ENCODE results near the gene ZBTB7C.

The ZBTB7C gene

DNA sequence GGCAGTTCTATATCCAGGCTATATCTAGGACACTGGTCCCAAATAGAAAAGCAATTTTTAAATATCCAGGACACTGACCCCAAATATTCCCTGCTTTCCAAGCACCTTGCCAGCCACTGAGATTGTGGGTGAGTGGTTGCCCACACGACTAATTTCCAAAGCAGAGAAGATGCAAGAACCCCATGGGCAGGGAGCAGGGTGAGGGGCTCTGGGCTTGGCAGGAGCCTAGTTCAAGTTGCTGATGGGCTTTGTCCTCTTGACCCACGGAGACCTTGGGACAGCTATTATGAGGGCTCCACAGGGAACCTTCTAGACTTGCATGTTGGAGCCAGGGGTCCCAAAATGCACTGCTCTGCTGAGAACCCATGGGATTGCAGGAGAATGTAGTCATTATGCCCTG lies 332.7 kb downstream of the ZBTB7C start:
- DNase-seq (ENCODE audit: insufficient read length, low spot score) (no peak), FAIRE-seq (no peak)

GRCh38 chr18:48075707-48076093 lies 333.5 kb downstream of the ZBTB7C start:
- TF ChIP-seq POLR2AphosphoS5 (IDR thresholded peaks at IDR 0.05; ENCODE audit: low read depth, low read length): no peak
- no peak for TF ChIP-seq PAX5 (IDR thresholded peaks at IDR 0.05; ENCODE audit: insufficient read depth, low read length, severe bottlenecking)
- no peak for TF ChIP-seq POLR2A (IDR thresholded peaks at IDR 0.05; ENCODE audit: low read depth, low read length)
- no peak for TF ChIP-seq TAF1 (IDR thresholded peaks at IDR 0.05; ENCODE audit: low read depth, low read length)
- no peak for TF ChIP-seq POU2F2 (IDR thresholded peaks at IDR 0.05; ENCODE audit: low read depth, low read length)
- TF ChIP-seq SPI1 (IDR thresholded peaks at IDR 0.05; ENCODE audit: low read depth, low read length): no peak
- FAIRE-seq (no peak), DNase-seq (ENCODE audit: insufficient read length, low spot score) (no peak)

More for the DNA sequence above, 332.7 kb downstream of the ZBTB7C start:
- TF ChIP-seq TAF1 (IDR thresholded peaks at IDR 0.05; ENCODE audit: low read depth, low read length) (no peak), POU2F2 (IDR thresholded peaks at IDR 0.05; ENCODE audit: low read depth, low read length) (no peak), PAX5 (IDR thresholded peaks at IDR 0.05; ENCODE audit: insufficient read depth, low read length, severe bottlenecking) (no peak)

DNA sequence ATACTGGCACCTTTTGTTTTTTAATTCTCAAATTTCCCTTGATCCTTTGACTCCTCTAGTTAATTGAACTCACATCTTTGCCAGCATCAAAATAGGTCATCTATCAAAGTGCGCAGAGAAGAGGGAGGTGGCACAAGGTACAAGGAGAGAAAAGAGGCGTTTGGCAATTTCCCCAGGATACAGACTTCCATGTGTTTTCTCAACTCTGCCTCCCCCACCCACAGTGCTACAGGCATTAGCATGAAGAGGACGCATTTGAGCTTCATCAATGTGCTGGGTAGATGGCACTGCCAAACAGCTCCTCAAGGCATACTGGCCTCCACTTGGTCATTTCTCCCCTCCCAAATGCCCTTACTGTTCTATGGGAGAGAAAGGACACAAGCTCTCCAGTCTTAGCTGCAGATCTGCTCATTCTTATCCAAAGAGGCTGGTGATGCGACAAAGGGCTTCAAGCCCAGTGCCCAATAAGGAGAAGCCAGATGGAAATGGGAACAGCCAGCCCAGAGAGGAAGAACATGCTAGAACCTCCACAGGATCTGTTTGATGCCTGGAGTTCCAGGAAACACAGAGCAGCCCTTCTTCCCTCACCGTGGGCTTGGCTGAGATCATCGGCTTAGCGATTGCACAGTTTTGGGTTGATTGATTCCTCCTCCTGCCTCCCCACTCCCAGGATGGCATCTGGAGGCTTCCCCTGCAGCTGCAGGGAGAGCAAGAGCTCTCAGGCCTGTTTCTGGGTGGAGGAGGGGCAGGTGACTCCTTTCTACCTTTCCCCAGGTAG lies 334.1 kb downstream of the ZBTB7C start:
- DNase-seq (ENCODE audit: insufficient read length, low spot score) (no peak), FAIRE-seq (no peak)
- TF ChIP-seq PAX5 (IDR thresholded peaks at IDR 0.05; ENCODE audit: insufficient read depth, low read length, severe bottlenecking): no peak
- no peak for TF ChIP-seq POLR2A (IDR thresholded peaks at IDR 0.05; ENCODE audit: low read depth, low read length)
- TF ChIP-seq SPI1 (IDR thresholded peaks at IDR 0.05; ENCODE audit: low read depth, low read length): no peak
- no peak for TF ChIP-seq TAF1 (IDR thresholded peaks at IDR 0.05; ENCODE audit: low read depth, low read length)
- no peak for TF ChIP-seq POU2F2 (IDR thresholded peaks at IDR 0.05; ENCODE audit: low read depth, low read length)
- TF ChIP-seq POLR2AphosphoS5 (IDR thresholded peaks at IDR 0.05; ENCODE audit: low read depth, low read length): no peak

GRCh38 chr18:48073211-48073930 lies 335.8 kb downstream of the ZBTB7C start:
- TF ChIP-seq POLR2A (IDR thresholded peaks at IDR 0.05; ENCODE audit: low read depth, low read length) (no peak), TAF1 (IDR thresholded peaks at IDR 0.05; ENCODE audit: low read depth, low read length) (no peak), PAX5 (IDR thresholded peaks at IDR 0.05; ENCODE audit: insufficient read depth, low read length, severe bottlenecking) (no peak), SPI1 (IDR thresholded peaks at IDR 0.05; ENCODE audit: low read depth, low read length) (no peak), POLR2AphosphoS5 (IDR thresholded peaks at IDR 0.05; ENCODE audit: low read depth, low read length) (no peak), POU2F2 (IDR thresholded peaks at IDR 0.05; ENCODE audit: low read depth, low read length) (no peak)
- no peak for DNase-seq (ENCODE audit: insufficient read length, low spot score)
- no peak for FAIRE-seq

- FAIRE-seq (no peak), DNase-seq (ENCODE audit: insufficient read length, low spot score) (no peak)
- TF ChIP-seq TAF1 (IDR thresholded peaks at IDR 0.05; ENCODE audit: low read depth, low read length): no peak
- no peak for TF ChIP-seq POU2F2 (IDR thresholded peaks at IDR 0.05; ENCODE audit: low read depth, low read length)
- TF ChIP-seq SPI1 (IDR thresholded peaks at IDR 0.05; ENCODE audit: low read depth, low read length): no peak
- TF ChIP-seq POLR2A (IDR thresholded peaks at IDR 0.05; ENCODE audit: low read depth, low read length): no peak
- no peak for TF ChIP-seq PAX5 (IDR thresholded peaks at IDR 0.05; ENCODE audit: insufficient read depth, low read length, severe bottlenecking)
- TF ChIP-seq POLR2AphosphoS5 (IDR thresholded peaks at IDR 0.05; ENCODE audit: low read depth, low read length): no peak
Measured at GRCh38 chr18:48072428-48073204, 336.6 kb downstream of the ZBTB7C start.

GRCh38 chr18:48068916-48069445 lies 340.2 kb downstream of the ZBTB7C start:
- no peak for FAIRE-seq
- DNase-seq (ENCODE audit: insufficient read length, low spot score): no peak
- TF ChIP-seq POLR2AphosphoS5 (IDR thresholded peaks at IDR 0.05; ENCODE audit: low read depth, low read length) (no peak), POU2F2 (IDR thresholded peaks at IDR 0.05; ENCODE audit: low read depth, low read length) (no peak), TAF1 (IDR thresholded peaks at IDR 0.05; ENCODE audit: low read depth, low read length) (no peak), POLR2A (IDR thresholded peaks at IDR 0.05; ENCODE audit: low read depth, low read length) (no peak), PAX5 (IDR thresholded peaks at IDR 0.05; ENCODE audit: insufficient read depth, low read length, severe bottlenecking) (no peak), SPI1 (IDR thresholded peaks at IDR 0.05; ENCODE audit: low read depth, low read length) (no peak)

DNA sequence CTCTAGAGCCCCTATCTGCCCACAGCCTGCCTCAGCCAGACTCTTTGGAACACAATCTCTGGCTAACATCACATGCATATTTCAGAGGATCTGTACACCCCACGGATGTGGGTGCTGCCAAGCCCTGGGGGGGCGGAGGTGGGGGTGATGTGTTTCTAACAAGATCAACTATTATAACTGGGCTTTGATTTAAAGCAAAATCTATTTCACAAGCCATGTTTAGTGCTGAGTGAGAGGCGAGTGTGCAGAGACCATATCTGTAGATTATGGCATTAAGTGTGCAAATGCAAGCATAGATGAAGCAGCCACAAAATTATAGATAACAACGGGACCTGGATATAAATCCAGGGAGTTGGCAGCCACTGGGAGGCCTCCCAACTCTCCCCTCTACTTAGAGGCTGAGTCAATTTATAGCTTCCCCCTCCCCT lies 342.9 kb downstream of the ZBTB7C start:
- TF ChIP-seq PAX5 (IDR thresholded peaks at IDR 0.05; ENCODE audit: insufficient read depth, low read length, severe bottlenecking) (no peak), SPI1 (IDR thresholded peaks at IDR 0.05; ENCODE audit: low read depth, low read length) (no peak), POLR2A (IDR thresholded peaks at IDR 0.05; ENCODE audit: low read depth, low read length) (no peak), POU2F2 (IDR thresholded peaks at IDR 0.05; ENCODE audit: low read depth, low read length) (no peak), TAF1 (IDR thresholded peaks at IDR 0.05; ENCODE audit: low read depth, low read length) (no peak), POLR2AphosphoS5 (IDR thresholded peaks at IDR 0.05; ENCODE audit: low read depth, low read length) (no peak)
- DNase-seq (ENCODE audit: insufficient read length, low spot score): no peak

GRCh38 chr18:48065601-48065995 lies 343.6 kb downstream of the ZBTB7C start:
- TF ChIP-seq POU2F2 (IDR thresholded peaks at IDR 0.05; ENCODE audit: low read depth, low read length) (no peak), TAF1 (IDR thresholded peaks at IDR 0.05; ENCODE audit: low read depth, low read length) (no peak), POLR2AphosphoS5 (IDR thresholded peaks at IDR 0.05; ENCODE audit: low read depth, low read length) (no peak), PAX5 (IDR thresholded peaks at IDR 0.05; ENCODE audit: insufficient read depth, low read length, severe bottlenecking) (no peak)
- no peak for DNase-seq (ENCODE audit: insufficient read length, low spot score)
- no peak for FAIRE-seq

More for the DNA sequence above, 342.9 kb downstream of the ZBTB7C start:
- no peak for FAIRE-seq

Measured in GM12891 (cell line).